Iris pigment epithelial cell (primary cell): ENCODE measurements around the gene HIRIP3.
A peak's percentile ranks its signal among the peaks of the same experiment; 100 is the strongest.
"Not testable (repeated sequence)": the region's sequence is repeated elsewhere in the genome, so short reads cannot be mapped to it uniquely, and the experiment has no call there.

ENCODE experiments used
- DNase-seq: peaks from one replicate; pipeline ENCODE4 v3.0.0-alpha.2; 2011; ENCODE audit warnings: low read depth

HIRIP3 gene, protein sequence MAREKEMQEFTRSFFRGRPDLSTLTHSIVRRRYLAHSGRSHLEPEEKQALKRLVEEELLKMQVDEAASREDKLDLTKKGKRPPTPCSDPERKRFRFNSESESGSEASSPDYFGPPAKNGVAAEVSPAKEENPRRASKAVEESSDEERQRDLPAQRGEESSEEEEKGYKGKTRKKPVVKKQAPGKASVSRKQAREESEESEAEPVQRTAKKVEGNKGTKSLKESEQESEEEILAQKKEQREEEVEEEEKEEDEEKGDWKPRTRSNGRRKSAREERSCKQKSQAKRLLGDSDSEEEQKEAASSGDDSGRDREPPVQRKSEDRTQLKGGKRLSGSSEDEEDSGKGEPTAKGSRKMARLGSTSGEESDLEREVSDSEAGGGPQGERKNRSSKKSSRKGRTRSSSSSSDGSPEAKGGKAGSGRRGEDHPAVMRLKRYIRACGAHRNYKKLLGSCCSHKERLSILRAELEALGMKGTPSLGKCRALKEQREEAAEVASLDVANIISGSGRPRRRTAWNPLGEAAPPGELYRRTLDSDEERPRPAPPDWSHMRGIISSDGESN

DNA sequence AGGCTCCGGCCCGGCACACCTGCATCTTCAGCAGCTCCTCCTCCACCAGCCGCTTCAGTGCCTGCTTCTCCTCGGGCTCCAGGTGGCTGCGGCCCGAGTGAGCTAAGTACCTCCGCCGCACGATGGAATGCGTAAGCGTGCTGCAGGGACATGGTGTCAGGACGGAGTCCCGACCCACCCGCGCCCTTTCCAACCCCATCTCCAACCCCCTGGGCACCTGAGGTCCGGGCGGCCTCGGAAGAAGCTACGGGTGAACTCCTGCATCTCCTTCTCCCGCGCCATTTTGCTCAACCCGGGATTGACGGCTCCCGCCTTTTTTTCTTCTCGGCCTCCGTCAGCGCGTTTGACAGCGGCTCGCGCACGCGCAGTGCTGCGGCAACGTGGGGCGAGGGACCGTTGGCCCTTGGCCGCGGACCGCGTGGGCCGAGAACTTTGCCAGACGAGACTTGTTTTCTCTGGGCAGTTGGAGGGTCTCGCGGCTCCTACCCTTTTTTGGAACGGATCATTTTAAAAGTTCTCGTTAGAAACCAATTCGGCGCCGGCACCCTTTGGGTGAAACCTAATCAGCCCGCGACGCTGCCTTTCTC is at the start of gene HIRIP3:
TSS of gene HIRIP3 (minus strand) at position 294 of the 587 bp plus-strand sequence. CDS start at position 282, 12 bp downstream.
- DNase-seq, result peak; percentile 66

DNA sequence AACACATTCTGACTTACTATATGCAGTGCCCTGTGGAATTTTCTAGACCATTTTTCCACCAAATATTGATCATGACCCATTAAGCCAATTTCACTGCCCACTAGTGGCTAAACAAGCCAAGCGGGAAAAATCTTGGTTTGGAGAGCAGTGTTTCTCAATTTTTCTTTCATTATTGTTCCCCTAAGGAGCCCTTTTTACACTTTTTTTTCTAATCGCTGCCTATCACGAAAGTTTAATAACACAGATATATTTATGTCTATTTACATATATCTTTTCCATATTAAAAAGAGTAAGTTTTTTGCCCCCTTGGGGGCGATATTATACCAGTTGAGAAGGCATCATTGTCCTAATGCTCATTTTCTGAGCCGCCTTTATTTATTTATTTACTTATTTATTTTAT is 46.4 kb upstream of the HIRIP3 start:
- peak; percentile 41 for DNase-seq

DNA sequence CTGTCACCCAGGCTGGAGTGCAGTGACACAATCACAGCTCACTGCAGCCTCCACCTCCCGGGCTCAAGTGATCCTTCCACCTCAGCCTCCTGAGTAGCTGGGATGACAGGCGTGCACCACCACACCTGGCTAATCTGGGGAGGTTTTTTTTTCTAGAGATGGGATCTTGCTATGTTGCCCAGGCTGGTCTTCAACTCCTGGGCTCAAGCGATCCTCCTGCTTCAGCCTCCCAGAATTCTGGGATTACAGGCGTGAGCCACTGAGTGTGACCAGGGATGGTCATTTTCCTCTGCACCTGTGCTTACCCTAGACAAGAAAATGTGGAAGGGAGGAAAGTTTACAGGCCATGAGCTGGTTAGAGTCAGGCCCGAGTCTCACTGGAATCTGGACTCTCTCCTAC is 45.3 kb upstream of the HIRIP3 start:
- DNase-seq, result not testable (repeated sequence)

DNA sequence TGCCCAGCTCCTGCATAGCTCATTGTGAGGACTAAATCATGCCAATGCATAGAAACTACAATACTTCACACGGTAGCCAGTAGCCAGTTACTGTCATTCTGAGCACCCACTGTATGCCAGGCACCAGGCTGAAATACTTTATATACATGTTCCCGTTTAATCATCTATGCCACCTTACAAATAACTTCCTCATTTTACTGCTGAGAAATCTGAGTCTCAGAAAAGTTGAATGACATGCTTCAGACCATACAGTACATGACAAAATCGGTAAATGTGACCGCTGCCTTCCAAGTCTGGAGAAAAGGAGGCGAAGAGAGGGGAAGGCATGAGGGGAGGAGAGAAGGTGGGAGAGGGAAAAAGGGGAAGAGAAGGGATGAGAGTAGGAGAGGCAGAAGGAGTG is 44.8 kb upstream of the HIRIP3 start:
- no peak for DNase-seq

DNA sequence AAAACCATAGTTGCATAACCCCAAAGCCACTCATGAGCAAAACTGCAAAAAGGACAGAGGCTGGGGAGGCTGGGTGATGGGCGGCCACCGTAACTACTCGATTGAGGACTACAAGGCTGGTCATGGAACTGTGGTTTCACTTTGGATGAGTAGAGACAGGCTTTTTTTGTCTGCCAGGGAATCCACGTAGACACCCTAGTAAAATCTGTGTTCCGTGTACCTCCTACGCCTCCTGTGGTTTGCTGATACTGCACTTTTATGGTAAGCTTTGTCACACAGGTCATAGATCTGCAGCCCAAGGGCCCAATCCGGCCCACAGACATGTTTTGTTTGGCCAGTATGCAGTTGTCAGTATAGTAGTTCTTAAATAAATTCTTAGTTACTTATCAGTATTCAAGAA is 37.9 kb upstream of the HIRIP3 start:
- DNase-seq, result no peak

DNA sequence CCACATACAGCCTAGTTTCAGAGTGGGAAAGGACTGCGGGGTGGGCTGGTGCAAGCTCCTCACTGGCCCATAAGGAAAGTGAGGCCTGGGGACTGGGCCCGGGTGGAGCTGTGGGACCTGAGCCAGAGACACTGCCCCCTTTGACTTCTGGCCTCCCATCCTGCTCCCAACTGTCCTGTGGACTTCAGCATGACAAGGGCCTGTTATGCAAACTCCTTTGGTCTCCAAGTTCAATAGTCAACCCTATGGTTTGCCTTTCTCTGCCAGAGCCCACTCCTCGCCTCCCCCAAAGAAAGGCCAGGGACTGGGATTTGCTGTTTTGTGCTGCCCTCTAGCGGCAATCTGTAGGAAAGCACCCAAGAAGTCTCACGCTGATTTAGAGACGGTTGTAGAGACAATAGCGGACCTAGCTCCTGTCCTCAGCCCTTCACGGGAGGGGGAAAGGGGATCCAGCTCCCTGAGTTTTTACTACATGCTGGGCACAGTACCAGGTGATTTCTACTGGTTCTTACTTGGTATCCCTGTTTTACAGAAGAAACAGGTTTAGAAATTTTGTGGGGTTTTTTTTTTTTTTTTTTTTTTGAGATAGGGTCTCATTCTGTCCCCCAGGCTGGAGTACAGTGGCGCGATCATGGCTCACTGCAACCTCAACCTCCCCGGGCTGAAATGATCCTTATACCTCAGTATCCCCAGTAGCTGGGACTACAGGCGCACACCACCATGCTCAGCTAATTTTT is 36.8 kb upstream of the HIRIP3 start:
- DNase-seq, result peak; percentile 48

DNA sequence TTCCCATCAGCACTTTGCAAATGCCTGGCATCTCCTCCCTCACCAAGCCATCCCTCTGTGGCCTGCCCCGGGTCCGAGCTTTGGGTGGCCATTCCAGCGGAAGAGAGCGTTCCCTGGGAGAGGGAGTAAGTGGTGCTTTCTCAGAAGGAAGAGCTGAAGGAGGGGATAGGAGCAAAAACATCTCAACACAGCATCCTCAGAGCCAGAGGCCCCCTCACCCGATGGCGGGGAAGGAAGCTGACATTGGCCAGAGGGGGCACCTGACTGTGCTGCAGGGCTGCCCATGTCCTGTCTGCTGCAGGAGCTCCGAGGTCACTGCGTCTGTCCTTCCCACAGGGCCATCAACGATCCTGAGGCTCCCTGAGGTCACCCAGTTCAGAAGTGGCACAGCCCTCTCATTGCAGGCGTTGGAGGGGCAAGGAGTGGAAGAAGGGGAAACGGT is 36.1 kb upstream of the HIRIP3 start:
- DNase-seq, result no peak

DNA sequence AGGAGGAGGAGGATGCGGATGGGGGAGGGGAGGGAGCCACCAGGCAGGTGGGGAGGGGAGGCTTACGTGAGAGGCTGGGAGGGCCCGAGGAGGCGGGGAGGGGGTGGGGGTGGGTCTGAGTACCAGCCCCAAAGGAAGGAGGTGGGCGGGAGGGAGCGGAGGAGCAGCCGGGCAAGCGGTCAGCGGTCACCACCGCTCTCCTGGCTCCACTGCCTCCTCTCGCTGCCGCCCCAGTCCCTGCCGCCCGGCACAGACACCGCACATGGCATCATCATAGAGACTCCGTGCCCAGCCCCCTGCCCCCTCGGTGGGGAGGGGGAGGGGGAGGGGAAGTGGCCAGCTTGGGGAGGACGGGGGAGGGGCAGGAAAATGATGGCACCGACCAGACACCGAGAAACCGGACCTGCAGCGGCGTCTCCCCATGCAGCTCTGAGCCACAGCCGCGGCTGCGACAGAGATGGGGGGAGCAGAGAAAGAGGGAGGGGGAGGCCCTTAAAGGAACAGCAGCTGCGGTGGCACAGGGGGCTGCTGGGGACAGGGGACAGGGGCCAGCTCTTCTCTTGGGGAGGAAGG is 35.5 kb upstream of the HIRIP3 start, which contains the start of gene TLCD3B:
TSS of gene TLCD3B (minus strand) at position 431 of the 573 bp plus-strand sequence. CDS start 744 bp downstream, outside the sequence.
- no peak for DNase-seq

DNA sequence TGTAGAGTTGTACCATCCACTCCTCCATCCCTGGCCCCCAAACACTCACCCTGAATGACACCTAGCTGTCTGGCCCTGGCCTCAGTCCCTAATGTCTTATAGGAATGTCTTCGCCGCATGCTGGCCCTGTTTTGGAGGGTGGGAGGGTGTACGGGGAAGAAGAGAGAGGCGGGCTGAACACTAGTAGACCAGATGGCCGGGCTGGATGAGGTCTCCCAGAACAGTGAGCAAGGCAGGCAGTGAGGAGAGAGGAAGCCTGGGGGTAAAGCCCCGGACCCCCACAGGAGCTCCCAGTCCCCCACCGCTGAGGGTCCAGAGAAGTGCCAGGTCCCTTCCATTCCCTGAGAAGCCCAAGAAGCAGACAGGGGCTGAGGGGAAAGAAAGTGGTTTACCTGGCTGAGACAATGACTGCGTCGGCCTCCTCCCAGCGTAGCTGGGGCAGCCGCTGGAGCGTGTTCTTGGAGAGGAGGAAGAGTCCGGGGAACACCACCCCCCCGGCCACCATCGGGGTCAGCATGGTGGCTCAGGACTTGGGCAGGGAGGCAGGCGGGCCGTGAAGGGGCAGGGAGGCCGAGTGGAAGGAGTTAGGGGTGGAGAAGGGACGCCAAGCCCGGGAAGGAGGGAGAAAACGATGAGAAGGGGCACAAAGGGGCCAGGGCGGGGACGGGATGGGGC is 34.7 kb upstream of the HIRIP3 start:
- DNase-seq, result no peak

DNA sequence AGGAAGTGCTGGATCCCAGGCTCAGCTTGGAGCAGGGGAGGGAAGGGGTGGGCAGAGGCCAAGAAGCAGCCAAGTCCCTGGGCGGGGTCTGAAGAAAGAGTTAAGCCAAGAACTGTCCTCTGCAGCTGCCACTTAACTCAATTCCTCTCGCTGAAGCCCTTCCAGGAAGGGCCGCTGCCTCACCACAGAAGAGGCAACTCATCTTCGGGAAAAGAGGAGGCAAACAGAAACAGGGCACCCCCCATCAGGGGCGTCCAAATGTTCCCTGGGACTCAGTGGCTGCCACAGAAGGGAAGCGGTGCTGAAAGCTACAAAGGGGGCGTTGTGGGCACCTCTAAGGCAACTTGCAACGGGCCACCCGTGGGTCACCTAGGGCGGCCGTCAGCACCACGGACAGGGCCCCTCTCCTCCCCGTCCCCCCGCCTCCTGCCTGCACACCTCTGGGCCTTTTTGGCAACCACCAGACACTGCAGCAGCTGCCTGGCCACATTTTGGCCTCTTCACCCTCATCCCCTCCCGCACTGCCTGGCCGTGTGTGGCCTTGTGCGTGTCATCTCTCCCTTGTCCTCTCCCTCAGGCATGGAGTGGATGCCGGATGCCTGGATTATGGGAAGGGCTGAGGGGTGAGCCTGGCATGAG is 33.1 kb upstream of the HIRIP3 start:
- no peak for DNase-seq

DNA sequence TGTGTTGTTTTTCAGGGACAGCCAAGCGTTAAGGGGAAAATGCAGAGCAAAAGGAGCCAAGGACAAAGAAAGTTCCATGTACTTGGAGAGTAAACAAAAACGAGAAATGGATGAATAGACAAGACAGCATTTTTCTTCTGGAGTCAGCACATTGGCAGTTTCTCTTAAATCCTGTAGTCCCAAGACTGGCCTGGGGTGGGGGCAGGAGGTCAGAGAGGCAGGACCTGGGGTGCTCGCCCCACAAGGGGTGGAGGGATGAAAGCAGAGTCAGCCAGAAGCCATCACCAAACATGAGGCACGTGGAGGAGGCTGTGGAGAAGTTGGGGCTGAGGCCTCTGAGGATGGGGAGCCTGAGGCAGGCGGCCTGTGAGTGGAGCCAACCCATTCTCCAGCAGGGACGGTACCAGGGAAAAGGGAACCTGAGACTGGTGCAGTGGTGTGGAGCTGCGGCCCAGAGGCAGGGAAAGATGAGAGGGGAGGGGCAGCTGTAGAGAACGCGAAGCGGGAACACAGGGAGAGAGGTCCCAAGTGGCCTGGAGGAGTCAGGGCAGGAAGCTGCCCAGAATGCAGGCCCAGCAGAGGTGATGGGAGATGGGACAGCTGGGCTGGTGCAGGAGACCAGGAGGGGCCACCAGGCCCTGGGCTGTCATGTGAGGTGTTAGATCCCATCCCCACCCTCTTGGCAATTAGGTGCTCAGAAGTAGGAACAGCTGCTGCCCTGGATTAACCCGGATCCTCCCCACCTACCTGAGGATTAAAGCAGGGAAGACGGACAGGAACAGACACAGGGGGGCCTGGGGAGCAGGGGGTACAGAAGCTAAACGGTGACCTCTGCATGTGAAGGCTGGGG is 32.4 kb upstream of the HIRIP3 start:
- no peak for DNase-seq

DNA sequence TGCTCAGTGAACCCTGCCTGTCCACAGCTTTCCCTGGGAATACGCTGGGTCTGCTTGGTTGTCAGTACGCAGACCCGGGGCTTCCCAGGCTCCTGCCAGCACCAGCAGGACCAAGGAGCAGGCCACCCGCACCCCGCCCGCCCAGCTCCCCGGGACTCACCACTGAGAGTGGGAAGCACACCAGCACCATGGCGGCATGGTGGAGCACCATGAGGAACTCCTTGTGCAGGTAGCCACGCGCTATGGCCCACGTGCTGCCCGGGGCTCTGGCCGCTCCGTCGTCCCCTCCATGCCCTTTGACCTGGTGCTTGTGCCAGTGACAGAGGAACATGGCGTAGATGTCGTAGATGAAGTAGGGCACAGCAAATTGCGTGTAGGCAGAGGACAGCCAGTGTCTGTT is 31.0 kb upstream of the HIRIP3 start:
- no peak for DNase-seq

DNA sequence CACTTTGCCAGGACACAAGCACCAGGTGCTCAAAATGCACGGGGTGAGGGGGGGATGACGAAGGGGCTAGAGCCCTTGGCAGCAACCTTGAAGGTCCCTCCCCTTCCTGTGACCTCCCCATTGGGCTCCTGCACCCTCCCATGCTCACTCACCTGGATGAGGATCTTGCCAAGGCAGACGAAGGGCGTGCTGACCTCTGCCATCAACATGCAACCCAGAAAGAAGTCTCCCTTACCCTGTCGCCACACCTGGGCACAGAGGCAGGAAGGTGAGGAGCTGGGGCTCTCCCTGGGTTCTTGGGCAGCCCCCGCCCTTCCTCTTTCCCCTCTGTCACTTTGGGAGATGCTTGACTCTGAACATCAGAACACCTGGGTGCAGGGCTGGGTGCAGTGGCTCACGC is 30.2 kb upstream of the HIRIP3 start:
- DNase-seq, result no peak

DNA sequence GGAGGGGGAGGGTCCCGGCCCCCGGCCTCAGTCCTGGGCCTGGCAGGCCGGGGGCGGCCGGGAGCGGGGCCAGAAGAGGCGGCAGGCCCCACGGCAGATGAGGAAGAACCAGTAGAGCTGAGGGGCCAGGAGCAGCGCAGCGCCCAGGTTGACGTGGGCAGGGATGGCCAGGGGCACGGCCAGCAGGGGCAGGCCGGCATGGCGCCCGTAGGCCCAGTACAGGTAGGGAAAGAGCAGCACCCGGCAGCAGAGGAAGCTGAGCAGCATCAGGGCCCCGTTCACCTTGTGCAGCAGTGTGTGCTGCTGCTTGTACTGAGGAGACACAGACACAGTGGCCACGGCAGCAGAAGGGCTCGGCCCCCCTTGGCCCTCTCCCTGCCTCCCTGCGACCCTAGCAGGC is 29.7 kb upstream of the HIRIP3 start:
- no peak for DNase-seq

DNA sequence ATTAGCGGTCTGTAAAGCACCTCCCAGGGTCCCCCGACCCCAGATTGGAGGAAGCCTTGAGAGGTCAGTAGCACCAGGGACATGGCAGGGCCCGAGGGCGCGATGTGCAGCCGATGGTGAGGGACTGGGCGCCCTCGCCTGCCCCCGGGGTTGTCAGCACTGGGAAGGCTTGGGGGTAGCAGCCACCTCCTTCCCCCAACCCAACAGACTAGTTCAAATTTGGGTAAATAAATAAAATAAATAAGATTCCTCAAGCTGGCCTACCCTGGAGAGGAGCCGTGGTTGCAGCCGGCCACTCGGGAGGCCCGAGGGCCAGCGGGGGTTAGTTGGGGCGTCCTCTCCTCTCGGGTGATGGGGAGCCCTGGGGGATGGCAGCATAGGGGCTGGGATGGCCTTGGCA is 29.0 kb upstream of the HIRIP3 start:
- DNase-seq, result no peak

DNA sequence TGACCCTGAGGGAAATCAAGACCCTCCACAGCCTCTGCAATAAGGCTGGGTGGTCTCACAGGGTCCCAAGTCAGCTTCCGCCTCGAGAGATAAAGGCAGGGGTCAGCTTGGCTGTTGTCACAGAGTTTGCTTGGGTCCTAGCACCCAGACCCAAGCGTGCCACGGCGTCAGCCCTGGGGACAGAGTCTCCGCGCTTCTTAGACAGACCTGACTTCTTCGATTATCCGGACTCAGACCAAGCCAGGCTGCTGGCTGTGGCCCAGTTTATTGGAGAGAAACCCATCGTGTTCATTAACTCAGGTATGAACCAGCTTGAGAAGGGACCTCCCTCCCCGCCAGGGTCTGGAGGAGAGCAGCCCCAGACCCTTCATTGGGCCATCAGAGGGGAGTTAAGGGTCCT is 28.2 kb upstream of the HIRIP3 start:
- no peak for DNase-seq

DNA sequence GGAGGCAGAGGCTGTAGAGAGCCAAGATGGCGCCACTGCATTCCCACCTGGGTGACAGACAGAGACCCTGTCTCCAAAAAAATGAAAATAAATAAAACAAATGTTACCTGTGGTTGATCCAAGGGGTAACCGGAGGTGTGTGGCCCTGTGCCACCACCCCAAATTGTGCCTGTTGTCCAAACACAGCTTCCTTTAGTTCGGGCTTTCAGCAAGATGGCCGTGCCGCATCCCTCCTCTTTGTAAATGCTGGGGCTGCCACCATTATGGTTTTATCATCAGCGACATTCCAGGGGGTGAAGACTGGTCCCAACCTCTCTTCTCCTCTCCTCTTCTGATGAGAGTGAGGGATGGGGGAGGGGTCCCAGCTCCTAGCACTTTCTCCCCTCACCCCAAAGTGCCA is 27.5 kb upstream of the HIRIP3 start, which contains the start of gene C16orf92:
TSS of gene C16orf92 (plus strand) at position 312 of the 400 bp plus-strand sequence. CDS start 143 bp downstream, outside the sequence.
- no peak for DNase-seq

DNA sequence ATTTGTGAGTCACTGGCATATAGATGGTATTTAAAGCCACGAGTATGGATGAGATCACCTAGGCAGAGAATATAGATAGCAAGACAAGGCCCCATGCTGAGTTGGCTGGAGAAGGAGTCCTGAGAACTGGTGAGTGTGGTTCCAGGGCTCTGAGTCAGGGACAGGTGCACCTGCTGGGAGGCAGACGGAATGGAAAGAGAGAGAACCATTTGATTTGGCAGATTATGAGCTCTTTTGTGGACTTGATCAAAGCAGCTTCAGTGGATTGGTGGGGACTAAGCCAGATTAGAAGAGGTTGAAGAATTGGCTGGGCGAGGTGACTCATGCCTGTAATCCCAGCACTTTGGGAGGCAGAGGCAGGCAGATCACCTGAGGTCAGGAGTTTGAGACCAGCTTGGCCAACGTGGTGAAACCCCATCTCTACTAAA is 23.3 kb upstream of the HIRIP3 start:
- DNase-seq, result no peak

DNA sequence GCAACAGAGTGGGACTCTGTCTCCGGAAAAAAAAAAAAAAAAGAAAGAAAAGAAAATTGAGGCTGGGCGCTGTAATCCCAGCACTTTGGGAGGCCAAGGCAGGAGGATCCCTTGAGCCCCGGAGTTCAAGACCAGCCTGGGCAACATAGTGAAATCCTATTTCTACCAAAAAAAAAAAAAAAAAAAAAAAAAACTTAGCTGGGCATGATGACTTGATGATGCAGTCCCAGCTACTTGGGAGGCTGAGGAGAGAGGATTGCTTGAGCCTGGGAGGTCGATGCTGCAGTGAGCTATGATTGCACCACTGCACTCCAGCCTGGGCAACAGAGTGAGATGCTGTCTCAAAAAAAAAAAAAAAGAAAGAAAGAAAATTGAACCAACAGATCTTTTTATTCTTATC is 22.5 kb upstream of the HIRIP3 start:
- DNase-seq, result not testable (repeated sequence)

DNA sequence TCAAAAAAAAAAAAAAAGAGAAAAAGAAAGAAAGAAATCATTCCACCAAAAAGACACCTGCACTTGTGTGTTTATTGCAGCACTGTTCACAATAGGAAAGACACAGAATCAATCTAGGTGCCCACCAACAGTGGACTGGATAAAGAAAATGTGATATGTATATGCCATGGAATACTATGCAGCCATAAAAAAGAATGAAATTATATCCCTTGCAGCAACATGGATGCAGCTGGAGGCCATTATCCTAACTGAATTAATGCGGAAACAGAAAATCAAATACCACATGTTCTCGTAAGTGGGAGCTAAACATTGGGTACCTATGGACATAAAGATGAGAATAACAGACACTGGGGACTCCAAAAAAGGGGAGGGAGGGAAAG is 21.9 kb upstream of the HIRIP3 start:
- DNase-seq, result no peak
